ENCODE results near the gene MPHOSPH9.

DNA sequence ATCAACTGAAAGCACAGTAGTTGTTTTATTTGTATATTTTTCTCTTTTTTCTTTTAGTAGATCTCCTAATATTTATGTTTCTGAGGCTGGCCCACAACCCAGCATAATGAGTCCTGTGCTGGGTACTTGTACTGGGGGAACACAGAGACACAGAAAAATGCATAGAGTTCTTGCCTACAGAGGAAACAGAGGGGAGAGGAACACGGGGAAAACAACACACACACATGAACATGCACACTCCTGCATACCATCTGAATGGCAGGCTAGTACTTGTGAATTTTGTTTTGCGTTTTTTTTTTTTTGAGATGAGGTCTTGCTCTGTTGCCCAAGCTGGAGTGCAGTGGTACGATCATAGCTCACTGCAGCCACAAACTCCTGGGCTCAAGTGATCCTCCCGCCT is 103.3 kb downstream of the MPHOSPH9 start:
- no peak for TF ChIP-seq POLR2A (IDR thresholded peaks at IDR 0.05; ENCODE audit: low read depth)
- TF ChIP-seq EP300 (IDR thresholded peaks at IDR 0.05) = no peak
- TF ChIP-seq, protein P1, sequence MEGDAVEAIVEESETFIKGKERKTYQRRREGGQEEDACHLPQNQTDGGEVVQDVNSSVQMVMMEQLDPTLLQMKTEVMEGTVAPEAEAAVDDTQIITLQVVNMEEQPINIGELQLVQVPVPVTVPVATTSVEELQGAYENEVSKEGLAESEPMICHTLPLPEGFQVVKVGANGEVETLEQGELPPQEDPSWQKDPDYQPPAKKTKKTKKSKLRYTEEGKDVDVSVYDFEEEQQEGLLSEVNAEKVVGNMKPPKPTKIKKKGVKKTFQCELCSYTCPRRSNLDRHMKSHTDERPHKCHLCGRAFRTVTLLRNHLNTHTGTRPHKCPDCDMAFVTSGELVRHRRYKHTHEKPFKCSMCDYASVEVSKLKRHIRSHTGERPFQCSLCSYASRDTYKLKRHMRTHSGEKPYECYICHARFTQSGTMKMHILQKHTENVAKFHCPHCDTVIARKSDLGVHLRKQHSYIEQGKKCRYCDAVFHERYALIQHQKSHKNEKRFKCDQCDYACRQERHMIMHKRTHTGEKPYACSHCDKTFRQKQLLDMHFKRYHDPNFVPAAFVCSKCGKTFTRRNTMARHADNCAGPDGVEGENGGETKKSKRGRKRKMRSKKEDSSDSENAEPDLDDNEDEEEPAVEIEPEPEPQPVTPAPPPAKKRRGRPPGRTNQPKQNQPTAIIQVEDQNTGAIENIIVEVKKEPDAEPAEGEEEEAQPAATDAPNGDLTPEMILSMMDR (IDR thresholded peaks at IDR 0.05) = no peak
